ENCODE data around the gene ADGRL1. TPM values are rescaled to one million over a fixed set of nuclear protein-coding genes. Genes with fewer than 3 reads are reported as not detected.

The ADGRL1 gene
- total and polyA plus RNA-seq, 9 of the 15 experiments (the other 6 are each of a cell fraction or from before 2014, with no cell fraction given): 0.14 to 37.0 (median 8.6) TPM

- Histone ChIP-seq H3K9ac (ENCODE audit: insufficient read depth in 1 of 2, low read depth in 2 of 2, low read length in 2 of 2) (peak overlapping the region; percentile 84 to 92), H3K9me1 (ENCODE audit: control insufficient read depth, insufficient read depth, low read length) (peaks cover 4% of the 10 kb centered on the region), H3K36me3 (ENCODE audit: control insufficient read depth, insufficient read depth, low read length) (peaks cover 24% of the 10 kb centered on the region; the same call in 2 of the 3 replicates), H3K9me3 (replicated peaks; ENCODE audit: control insufficient read depth, insufficient read depth, low read depth, low read length) (no peaks in the 10 kb centered on the region), H2AFZ (ENCODE audit: low read depth, low read length) (peak overlapping the region; percentile 88), H3K4me1 (replicated peaks in 1 of 2; ENCODE audit: control insufficient read depth in 2 of 2, insufficient read depth in 2 of 2, low read length in 2 of 2) (peaks cover 43 to 50% of the 10 kb centered on the region in 2 experiments; a peak in 4 of 5 replicates), H3K4me2 (ENCODE audit: insufficient read depth, low read length) (peak overlapping the region; percentile 91), H3K27me3 (ENCODE audit: control insufficient read depth in 2 of 2, insufficient read depth in 2 of 2, low read length in 2 of 2) (no peaks in the 10 kb centered on the region), H3K79me2 (ENCODE audit: control insufficient read depth, insufficient read depth, low read length) (peaks cover 24% of the 10 kb centered on the region), H3K27ac (ENCODE audit: extremely low read depth, low read depth, low read length) (peak overlapping the region; percentile 89), H4K20me1 (replicated peaks; ENCODE audit: control insufficient read depth, insufficient read depth, low read length) (no peaks in the 10 kb centered on the region), H3K4me3 (peak overlapping the region; percentile 46)
- POLR2A ChIA-PET: interaction anchor here (0.5 to 1.0 kb wide), 6 partner anchors 17 to 76 kb away, joined by 3 to 9 read pairs (median 3); partner anchors contain the start of gene ASF1B
- ATAC-seq: peak; percentile 65
- WGBS (ENCODE audit: insufficient coverage, low coverage, missing lambda C conversion rate): 29% methylated on average over 24 of the region's 61 CpGs
- CTCF ChIA-PET (ENCODE audit: low intra/inter-chr PET ratio): interaction anchor here (1.2 kb wide), 1 partner anchor 238 kb away, joined by 3 read pairs; no protein-coding TSS in a partner anchor
- intact Hi-C loops (cut with micrococcal nuclease): loop anchor here (1.0 kb wide), 1 partner anchor 18 kb away; the partner anchor contains the start of gene ASF1B
- peak in 1 of 4 experiments; percentile 42 for DNase-seq (ENCODE audit: extremely low read depth in 1 of 4, low spot score in 3 of 4)
- FAIRE-seq: peak; percentile 85
- in situ Hi-C loops (cut with MboI): no loop called here
- BruUV-seq (replicated peaks): no TSS peak
- TF ChIP-seq L3MBTL2 (IDR thresholded peaks at IDR 0.05) (peak; percentile 81), SIN3B (IDR thresholded peaks at IDR 0.05; ENCODE audit: low read depth) (peak; percentile 41; the same call in 1 of the 2 replicates), ETS1 (conservative IDR thresholded peaks at IDR 0.05; ENCODE audit: control insufficient read depth, low read depth, low read length) (peak; percentile 59), ZSCAN29 (IDR thresholded peaks at IDR 0.05) (no peak), PKNOX1 (IDR thresholded peaks at IDR 0.05) (no peak), REST (IDR thresholded peaks at IDR 0.05; ENCODE audit: borderline replicate concordance) (no peak; the same call in 1 of the 2 replicates), REST (CRISPR knock-in tag; IDR thresholded peaks at IDR 0.05; ENCODE audit: low read depth) (peak; percentile 70), DEAF1 (CRISPR knock-in tag; IDR thresholded peaks at IDR 0.05) (no peak)
These were observed 87.6 kb downstream of the ADGRL1 start for GRCh38 chr19:14118165-14119051.
